Cardiac fibroblast (primary cell): ENCODE data around the gene APLNR.
A peak's percentile ranks its signal among the peaks of the same experiment; 100 is the strongest.

Experiments
- DNase-seq, 2 donors: peaks; one replicate each; pipeline versions ENCODE4 v3.0.0 to v3.0.0-alpha.2; 2010; ENCODE audit warnings: low read depth in 2 of 2
- H3K4me3 ChIP-seq, 2 donors: replicated peaks in 1 of 2; 1 replicate in 1 of 2; 2 replicates in 1 of 2; pipeline ENCODE4 v1.5.1; 2011; ENCODE audit warnings: low read depth in 2 of 2, low read length in 2 of 2, mild to moderate bottlenecking in 2 of 2, moderate library complexity in 1 of 2
- CTCF ChIP-seq: IDR thresholded peaks from one replicate; pipeline ENCODE4 v1.5.1; 2011; ENCODE audit warnings: low read depth, mild to moderate bottlenecking, low read length, inconsistent platforms

The APLNR gene

GRCh38 chr11:57254631-57255030 lies 17.6 kb upstream of the APLNR start:
- TF ChIP-seq CTCF, result no peak
- H3K4me3 ChIP-seq, result no peak overlapping the region
- DNase-seq, result no peak

GRCh38 chr11:57251491-57252104 lies 14.5 kb upstream of the APLNR start:
- peak; percentile 59 to 79 for DNase-seq
- no peak overlapping the region for H3K4me3 ChIP-seq
- no peak for TF ChIP-seq CTCF

GRCh38 chr11:57251037-57251436 lies 14.0 kb upstream of the APLNR start:
- TF ChIP-seq CTCF, result no peak
- DNase-seq, result no peak
- no peak overlapping the region for H3K4me3 ChIP-seq

GRCh38 chr11:57249384-57250319 lies 12.6 kb upstream of the APLNR start:
- no peak overlapping the region for H3K4me3 ChIP-seq
- TF ChIP-seq CTCF, result peak; percentile 89

GRCh38 chr11:57248780-57249383 lies 11.8 kb upstream of the APLNR start:
- H3K4me3 ChIP-seq, result no peak overlapping the region
- DNase-seq, result peak; percentile 80 to 81
- peak; percentile 82 for TF ChIP-seq CTCF

More at GRCh38 chr11:57249384-57250319, 12.6 kb upstream of the APLNR start:
- peak; percentile 68 to 76 for DNase-seq

- TF ChIP-seq CTCF, result no peak
- no peak for DNase-seq
- H3K4me3 ChIP-seq, result no peak overlapping the region
These were observed 7.9 kb upstream of the APLNR start for GRCh38 chr11:57244911-57245310.
